ENCODE results near the gene TGFBR2.

TGFBR2 gene

GRCh38 chr3:30606301-30607031 is at the start of gene TGFBR2:
TSS of gene TGFBR2 (plus strand) at chr3:30606601. CDS start at chr3:30606884, 283 bp downstream.
- Histone ChIP-seq H3K27me3 (no peaks in the 10 kb centered on the region), H3K36me3 (peaks cover 8% of the 10 kb centered on the region), H3K4me2 (peak within 1 kb of the TSS; percentile 92), H4K20me1 (peaks cover 36% of the 10 kb centered on the region), H3K9me3 (0 out of 2 replicates have a peak, but pooled peaks cover under 1% of the 10 kb centered on the region), H3K27ac (peak within 1 kb of the TSS; percentile 99), H3K9ac (peak within 1 kb of the TSS; percentile 99), H3K4me1 (peaks cover 68% of the 10 kb centered on the region), H3K4me3 (peak within 1 kb of the TSS; percentile 90)
- TF ChIP-seq Cebpa-rat (IDR thresholded peaks at IDR 0.05): no peak

GRCh38 chr3:30557746-30558303 is 48.6 kb upstream of the TGFBR2 start:
- no peaks in the 10 kb centered on the region for H3K27me3 ChIP-seq
- no peak overlapping the region for H3K4me3 ChIP-seq
- no peak for TF ChIP-seq Cebpa-rat (IDR thresholded peaks at IDR 0.05)
- H3K27ac ChIP-seq: no peak overlapping the region
- no peaks in the 10 kb centered on the region for H4K20me1 ChIP-seq
- H3K4me1 ChIP-seq: no peaks in the 10 kb centered on the region
- no peak overlapping the region for H3K9ac ChIP-seq
- no peak overlapping the region for H3K4me2 ChIP-seq
- H3K9me3 ChIP-seq: no peaks in the 10 kb centered on the region
- H3K36me3 ChIP-seq: no peaks in the 10 kb centered on the region

DNA sequence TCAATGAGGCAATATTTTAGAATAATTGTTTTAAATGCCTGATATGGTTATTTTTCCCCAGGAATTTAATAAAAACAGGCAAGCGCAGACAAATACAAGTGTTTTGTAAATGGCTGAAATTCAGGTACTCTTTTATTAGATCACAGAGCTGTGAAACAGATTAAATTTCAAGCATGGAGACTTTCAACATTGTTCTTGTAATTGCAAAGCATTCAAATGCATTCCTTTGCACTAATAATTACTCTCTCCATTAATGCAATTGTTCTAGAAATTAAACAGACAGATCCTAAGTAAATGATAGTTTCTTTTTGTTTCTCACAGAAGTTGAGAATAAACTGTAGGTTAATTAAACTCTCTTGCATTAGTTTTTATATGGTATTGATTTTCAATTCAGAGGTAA is 42.4 kb upstream of the TGFBR2 start:
- H3K9me3 ChIP-seq: no peaks in the 10 kb centered on the region
- H3K27me3 ChIP-seq: no peaks in the 10 kb centered on the region
- H3K4me1 ChIP-seq: no peaks in the 10 kb centered on the region
- H3K27ac ChIP-seq: no peak overlapping the region
- H3K36me3 ChIP-seq: no peaks in the 10 kb centered on the region
- H3K4me2 ChIP-seq: no peak overlapping the region
- H3K4me3 ChIP-seq: no peak overlapping the region
- no peak overlapping the region for H3K9ac ChIP-seq
- H4K20me1 ChIP-seq: no peaks in the 10 kb centered on the region
- TF ChIP-seq Cebpa-rat (IDR thresholded peaks at IDR 0.05): no peak

DNA sequence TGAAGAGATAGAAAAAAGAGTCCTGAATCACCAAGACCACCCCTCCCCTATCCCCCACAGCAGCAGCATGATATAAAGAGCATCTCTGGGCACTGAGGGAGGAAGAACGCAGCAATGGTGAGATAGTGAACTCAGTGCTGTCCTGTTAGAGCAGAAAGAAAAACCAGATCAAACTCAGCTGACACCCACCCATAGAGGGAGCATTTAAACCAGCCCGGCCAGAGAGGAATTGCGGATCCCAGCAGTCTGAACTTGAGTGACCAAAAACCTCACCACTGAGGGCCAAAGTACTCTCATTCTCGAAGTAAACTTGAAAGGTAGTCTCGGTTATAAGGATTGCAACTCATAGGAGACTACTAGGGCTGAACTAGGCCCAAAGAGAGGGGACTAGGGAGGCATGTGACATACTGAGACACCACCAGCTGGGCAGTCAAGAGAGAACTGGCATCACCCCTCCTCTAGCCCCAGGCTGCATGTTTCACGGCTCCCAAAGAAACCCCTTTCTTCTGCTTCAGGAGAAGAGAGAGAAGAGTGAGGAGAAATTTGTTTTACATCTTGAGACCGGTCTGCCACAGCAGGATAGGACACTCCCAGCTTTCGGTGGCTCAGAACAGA is 39.2 kb upstream of the TGFBR2 start:
- Histone ChIP-seq H3K4me2 (no peak overlapping the region), H3K36me3 (no peaks in the 10 kb centered on the region), H3K27ac (no peak overlapping the region), H3K9ac (no peak overlapping the region), H3K4me1 (no peaks in the 10 kb centered on the region), H3K27me3 (no peaks in the 10 kb centered on the region), H4K20me1 (no peaks in the 10 kb centered on the region), H3K9me3 (no peaks in the 10 kb centered on the region), H3K4me3 (no peak overlapping the region)
- no peak for TF ChIP-seq Cebpa-rat (IDR thresholded peaks at IDR 0.05)

GRCh38 chr3:30576946-30577345 is 29.5 kb upstream of the TGFBR2 start:
- H3K27ac ChIP-seq: peak overlapping the region; percentile 66
- no peaks in the 10 kb centered on the region for H3K36me3 ChIP-seq
- H3K9ac ChIP-seq: no peak overlapping the region
- peaks cover 25% of the 10 kb centered on the region for H3K4me1 ChIP-seq
- no peaks in the 10 kb centered on the region for H3K27me3 ChIP-seq
- H3K9me3 ChIP-seq: no peaks in the 10 kb centered on the region
- no peak for TF ChIP-seq Cebpa-rat (IDR thresholded peaks at IDR 0.05)
- H3K4me2 ChIP-seq: peak overlapping the region; percentile 70
- no peaks in the 10 kb centered on the region for H4K20me1 ChIP-seq
- H3K4me3 ChIP-seq: no peak overlapping the region

DNA sequence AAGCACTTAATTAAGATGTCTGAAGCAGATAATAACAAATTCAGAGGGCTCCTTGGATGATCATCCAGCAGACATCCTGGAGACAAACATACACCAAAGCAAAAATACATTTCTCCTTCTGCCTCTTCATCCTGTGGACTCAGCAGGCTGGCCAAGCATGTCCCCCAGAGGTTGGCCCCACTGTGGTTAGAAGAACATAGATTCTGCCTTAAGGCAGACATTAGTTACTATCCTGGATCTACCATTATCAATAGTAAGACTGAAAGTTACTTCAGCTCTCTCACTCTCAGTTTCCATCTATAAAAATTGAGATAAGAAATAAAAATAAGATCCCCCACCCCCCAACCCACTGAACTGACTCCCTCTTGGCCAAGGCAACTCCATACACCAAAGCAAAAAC is 28.6 kb upstream of the TGFBR2 start:
- Histone ChIP-seq H3K4me2 (peak overlapping the region; percentile 70), H4K20me1 (no peaks in the 10 kb centered on the region), H3K9me3 (no peaks in the 10 kb centered on the region), H3K36me3 (no peaks in the 10 kb centered on the region), H3K27ac (peak overlapping the region; percentile 66), H3K27me3 (no peaks in the 10 kb centered on the region), H3K9ac (peak overlapping the region; percentile 47; the same call in 1 of the 2 replicates), H3K4me1 (peaks cover 25% of the 10 kb centered on the region), H3K4me3 (no peak overlapping the region)
- TF ChIP-seq Cebpa-rat (IDR thresholded peaks at IDR 0.05): no peak

DNA sequence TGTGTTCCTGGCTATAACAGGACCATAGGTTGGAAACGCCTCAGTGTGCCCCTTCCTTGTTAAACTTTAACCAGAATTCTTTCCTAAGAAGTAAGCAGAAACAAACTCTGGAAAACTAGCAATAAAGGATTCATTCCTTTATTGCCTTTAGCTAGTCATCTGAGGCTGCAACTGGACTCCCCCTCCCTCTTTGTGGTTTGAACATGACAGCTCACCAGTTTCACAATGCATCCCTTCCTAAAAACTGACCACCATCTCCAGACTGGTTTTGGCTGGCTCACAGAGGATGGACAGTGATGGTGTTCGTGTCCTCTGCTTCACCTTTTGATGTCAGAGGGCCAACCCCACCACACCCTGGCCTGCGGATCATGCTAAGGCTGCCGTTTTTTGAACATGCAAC is 27.9 kb upstream of the TGFBR2 start:
- Histone ChIP-seq H3K9ac (no peak overlapping the region), H3K27ac (peak overlapping the region; percentile 66; the same call in 1 of the 2 replicates), H3K36me3 (no peaks in the 10 kb centered on the region), H3K4me2 (peak overlapping the region; percentile 70), H3K4me3 (no peak overlapping the region), H3K4me1 (peaks cover 25% of the 10 kb centered on the region), H3K27me3 (no peaks in the 10 kb centered on the region), H3K9me3 (no peaks in the 10 kb centered on the region), H4K20me1 (no peaks in the 10 kb centered on the region)
- TF ChIP-seq Cebpa-rat (IDR thresholded peaks at IDR 0.05): no peak

DNA sequence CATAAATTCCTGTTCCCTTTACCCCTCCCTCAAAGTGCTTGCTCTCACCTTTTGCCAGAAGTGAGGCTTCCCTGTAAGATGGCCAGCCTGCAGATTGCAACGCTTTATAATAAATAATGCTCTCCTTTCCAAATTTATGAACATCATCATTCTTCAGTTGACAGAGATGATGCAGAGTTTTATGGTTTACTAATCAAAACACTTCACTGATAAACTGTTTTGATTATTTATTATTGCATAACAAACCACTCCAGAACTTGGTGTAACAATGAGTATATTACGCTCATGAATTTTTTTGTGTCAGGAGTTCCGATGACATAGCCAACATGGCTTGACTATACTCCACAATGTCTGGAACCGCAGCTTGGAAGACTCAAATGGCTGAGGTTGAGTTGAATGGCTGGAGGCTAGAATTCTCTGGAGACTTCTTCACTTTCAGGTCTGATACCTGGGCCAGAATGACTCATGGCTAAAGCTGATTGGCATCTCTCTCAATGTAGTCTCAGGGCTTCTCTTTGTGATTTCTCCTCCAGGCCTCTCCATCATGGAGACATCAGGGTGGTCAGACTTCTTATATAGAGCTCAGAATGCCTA is 27.3 kb upstream of the TGFBR2 start:
- Histone ChIP-seq H3K9ac (no peak overlapping the region), H3K4me3 (no peak overlapping the region), H3K36me3 (no peaks in the 10 kb centered on the region), H4K20me1 (no peaks in the 10 kb centered on the region), H3K27me3 (no peaks in the 10 kb centered on the region), H3K9me3 (no peaks in the 10 kb centered on the region), H3K4me1 (peaks cover 25% of the 10 kb centered on the region), H3K27ac (no peak overlapping the region), H3K4me2 (no peak overlapping the region)
- TF ChIP-seq Cebpa-rat (IDR thresholded peaks at IDR 0.05): no peak

- H3K4me3 ChIP-seq: no peak overlapping the region
- no peak overlapping the region for H3K9ac ChIP-seq
- no peak overlapping the region for H3K4me2 ChIP-seq
- H3K36me3 ChIP-seq: no peaks in the 10 kb centered on the region
- H3K9me3 ChIP-seq: no peaks in the 10 kb centered on the region
- no peak for TF ChIP-seq Cebpa-rat (IDR thresholded peaks at IDR 0.05)
- no peaks in the 10 kb centered on the region for H4K20me1 ChIP-seq
- H3K27me3 ChIP-seq: no peaks in the 10 kb centered on the region
- H3K4me1 ChIP-seq: peaks cover 25% of the 10 kb centered on the region
- no peak overlapping the region for H3K27ac ChIP-seq
Observed at GRCh38 chr3:30581067-30581585, 25.3 kb upstream of the TGFBR2 start.

DNA sequence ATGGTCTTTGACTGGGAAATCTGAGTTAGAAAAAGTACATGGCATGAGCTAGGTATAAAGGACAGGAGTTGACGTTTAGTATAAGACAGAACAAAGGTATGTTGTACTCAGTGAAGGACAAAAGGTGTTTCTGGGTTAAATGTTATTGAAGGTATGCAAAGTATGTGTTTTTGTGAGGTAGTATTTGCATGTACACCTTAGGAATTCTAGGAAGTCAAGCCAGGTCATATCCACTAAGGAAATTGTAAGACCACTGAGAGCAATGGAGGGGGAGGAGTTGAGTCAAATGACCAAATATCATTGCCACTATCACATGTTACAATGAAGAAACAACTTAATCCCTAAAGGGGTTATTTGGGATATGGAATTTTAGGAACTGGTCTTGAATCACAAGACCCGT is 24.4 kb upstream of the TGFBR2 start:
- Histone ChIP-seq H3K4me3 (no peak overlapping the region), H3K9me3 (no peaks in the 10 kb centered on the region), H3K4me2 (no peak overlapping the region)

More for the DNA sequence above, 24.4 kb upstream of the TGFBR2 start:
- peaks cover 20% of the 10 kb centered on the region for H3K4me1 ChIP-seq
- H3K27me3 ChIP-seq: no peaks in the 10 kb centered on the region
- no peak for TF ChIP-seq Cebpa-rat (IDR thresholded peaks at IDR 0.05)
- no peaks in the 10 kb centered on the region for H3K36me3 ChIP-seq
- no peak overlapping the region for H3K9ac ChIP-seq
- H4K20me1 ChIP-seq: no peaks in the 10 kb centered on the region
- no peak overlapping the region for H3K27ac ChIP-seq
